CD4-positive, alpha-beta T cell treated with Interleukin-17A for 1 hour (primary cell): Measurements from ENCODE around the gene SCRN1.

Source experiments
- DNase-seq: peaks from one replicate; pipeline ENCODE4 v3.0.0-alpha.2; 2020

The SCRN1 gene

GRCh38 chr7:30003098-30003497 lies 13.5 kb upstream of the SCRN1 start:
- no peak for DNase-seq

GRCh38 chr7:30001998-30002397 lies 12.4 kb upstream of the SCRN1 start:
- DNase-seq: no peak

- no peak for DNase-seq
Observed at GRCh38 chr7:29998489-29998888, 8.9 kb upstream of the SCRN1 start.

- no peak for DNase-seq
Observed at GRCh38 chr7:29996321-29996720, 6.7 kb upstream of the SCRN1 start.

GRCh38 chr7:29995652-29996051 lies 6.1 kb upstream of the SCRN1 start:
- no peak for DNase-seq

- DNase-seq: no peak
Observed at GRCh38 chr7:29993140-29993539, 3.5 kb upstream of the SCRN1 start.

GRCh38 chr7:29991937-29992336 lies 2.3 kb upstream of the SCRN1 start:
- no peak for DNase-seq

- DNase-seq: no peak
Observed at GRCh38 chr7:29990931-29991330, 1.3 kb upstream of the SCRN1 start.

- DNase-seq: peak; percentile 22
Observed at GRCh38 chr7:29988424-29989256, 961 bp downstream of the SCRN1 start.

- no peak for DNase-seq
Observed at GRCh38 chr7:29987811-29988317, 1.7 kb downstream of the SCRN1 start.

GRCh38 chr7:29987083-29987482 lies 2.5 kb downstream of the SCRN1 start:
- DNase-seq: no peak

GRCh38 chr7:29980151-29980550 lies 9.4 kb downstream of the SCRN1 start:
- no peak for DNase-seq

GRCh38 chr7:29977886-29978651 lies 11.5 kb downstream of the SCRN1 start:
- DNase-seq: no peak

GRCh38 chr7:29976673-29977415 lies 12.8 kb downstream of the SCRN1 start:
- DNase-seq: no peak

GRCh38 chr7:29976266-29976665 lies 13.3 kb downstream of the SCRN1 start:
- no peak for DNase-seq

- no peak for DNase-seq
Observed at GRCh38 chr7:29975561-29975960, 14.0 kb downstream of the SCRN1 start.

GRCh38 chr7:29974286-29974685 lies 15.3 kb downstream of the SCRN1 start:
- no peak for DNase-seq

- DNase-seq: no peak
Observed at GRCh38 chr7:29972315-29972669, 17.3 kb downstream of the SCRN1 start.

- DNase-seq: no peak
Observed at GRCh38 chr7:29971566-29972314, 17.9 kb downstream of the SCRN1 start.

GRCh38 chr7:29970158-29970557 lies 19.4 kb downstream of the SCRN1 start:
- DNase-seq: no peak

- DNase-seq: no peak
Observed at GRCh38 chr7:29969738-29970137, 19.9 kb downstream of the SCRN1 start.

- no peak for DNase-seq
Observed at GRCh38 chr7:29968683-29969395, 20.8 kb downstream of the SCRN1 start.
